Loucy (cell line): ENCODE results near the gene DNA2.

Experiments
- EZH2phosphoT487 ChIP-seq: fragments of 200-600 bp; IDR thresholded peaks from 2 replicates; pipeline ENCODE4 v1.6.1; 2018; ENCODE audit warnings: antibody characterized with exemption, mild to moderate bottlenecking, moderate library complexity, borderline replicate concordance
- TF ChIP-seq, protein P1 (sequence below): fragments of 200-600 bp; sonication (generic); conservative IDR thresholded peaks from 2 replicates; pipeline ENCODE4 v1.5.1; 2014; ENCODE audit warnings: mild to moderate bottlenecking, antibody characterized with exemption, low read length

DNA sequence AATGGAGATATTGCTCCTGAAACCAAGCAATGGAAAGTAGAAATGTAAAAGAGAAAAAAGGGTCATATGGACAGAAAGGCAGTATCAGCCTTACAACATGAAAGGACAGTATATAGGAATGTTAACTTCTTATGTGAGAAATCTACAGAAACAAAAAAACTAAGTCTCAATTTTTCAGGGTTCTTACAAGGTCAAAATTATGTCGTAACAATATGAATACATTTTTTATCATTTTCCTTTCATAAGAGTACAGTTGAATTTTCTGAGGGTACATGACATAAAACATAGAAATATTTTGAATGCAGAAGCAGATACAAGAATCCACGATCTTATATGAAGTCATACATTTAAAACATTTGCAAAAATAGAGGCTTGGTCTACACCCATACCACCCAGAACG is 10.7 kb downstream of the DNA2 start:
- TF ChIP-seq, protein P1, sequence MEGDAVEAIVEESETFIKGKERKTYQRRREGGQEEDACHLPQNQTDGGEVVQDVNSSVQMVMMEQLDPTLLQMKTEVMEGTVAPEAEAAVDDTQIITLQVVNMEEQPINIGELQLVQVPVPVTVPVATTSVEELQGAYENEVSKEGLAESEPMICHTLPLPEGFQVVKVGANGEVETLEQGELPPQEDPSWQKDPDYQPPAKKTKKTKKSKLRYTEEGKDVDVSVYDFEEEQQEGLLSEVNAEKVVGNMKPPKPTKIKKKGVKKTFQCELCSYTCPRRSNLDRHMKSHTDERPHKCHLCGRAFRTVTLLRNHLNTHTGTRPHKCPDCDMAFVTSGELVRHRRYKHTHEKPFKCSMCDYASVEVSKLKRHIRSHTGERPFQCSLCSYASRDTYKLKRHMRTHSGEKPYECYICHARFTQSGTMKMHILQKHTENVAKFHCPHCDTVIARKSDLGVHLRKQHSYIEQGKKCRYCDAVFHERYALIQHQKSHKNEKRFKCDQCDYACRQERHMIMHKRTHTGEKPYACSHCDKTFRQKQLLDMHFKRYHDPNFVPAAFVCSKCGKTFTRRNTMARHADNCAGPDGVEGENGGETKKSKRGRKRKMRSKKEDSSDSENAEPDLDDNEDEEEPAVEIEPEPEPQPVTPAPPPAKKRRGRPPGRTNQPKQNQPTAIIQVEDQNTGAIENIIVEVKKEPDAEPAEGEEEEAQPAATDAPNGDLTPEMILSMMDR: no peak
- TF ChIP-seq EZH2phosphoT487: no peak
